Transverse colon (tissue), 4 donors: ENCODE measurements around the gene MYH15.

ENCODE experiments used
- EP300 ChIP-seq: sonication (generic); formaldehyde crosslinking; IDR thresholded peaks from one replicate; pipeline ENCODE4 v1.6.1; 2017; ENCODE audit warnings: antibody characterized with exemption, low read depth
- POLR2A ChIP-seq: fragments of 450-650 bp; IDR thresholded peaks from one replicate; pipeline ENCODE4 v1.6.1; 2016; ENCODE audit warnings: antibody characterized with exemption, mild to moderate bottlenecking, moderate library complexity
- POLR2AphosphoS5 ChIP-seq, 3 donors: sonication (generic); formaldehyde crosslinking; IDR thresholded peaks; one replicate each; pipeline ENCODE4 v1.6.1; 2016; ENCODE audit warnings: antibody characterized with exemption in 3 of 3
- TF ChIP-seq, protein P1 (sequence below), 5 experiments: fragments of 200-600 bp in 3 of 5; fragments of 450-650 bp in 2 of 5; sonication (generic) in 3 of 5; IDR thresholded peaks; 1 replicate in 2 of 5; 2 replicates in 3 of 5; pipeline ENCODE4 v1.5.1; 2016 to 2017; ENCODE audit warnings: antibody characterized with exemption in 5 of 5, inconsistent platforms in 3 of 5, mild to moderate bottlenecking in 2 of 5, moderate library complexity in 1 of 5

DNA sequence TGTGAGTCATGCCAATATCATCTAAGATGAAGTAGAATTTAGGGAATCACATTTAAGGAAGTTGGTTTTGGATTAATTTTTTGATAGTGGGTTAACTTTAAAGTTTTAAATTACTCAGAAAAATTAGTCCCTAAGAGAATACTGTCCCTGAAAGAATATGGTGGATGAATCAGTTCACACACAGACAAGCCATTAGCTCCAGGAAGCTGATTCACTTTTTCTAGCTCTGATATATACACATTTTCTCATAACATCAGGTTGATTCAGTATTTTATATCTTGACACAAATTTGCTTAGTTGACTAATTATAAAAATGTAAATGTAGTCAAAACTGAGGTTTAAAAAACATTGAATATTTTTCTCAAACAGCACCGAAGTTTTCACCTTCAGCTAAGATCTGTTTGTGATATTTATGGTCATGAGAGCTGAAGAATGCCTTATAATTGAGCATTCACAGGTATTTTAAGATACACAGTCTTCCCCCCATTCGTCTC is 55.1 kb downstream of the MYH15 start:
- TF ChIP-seq, protein P1, sequence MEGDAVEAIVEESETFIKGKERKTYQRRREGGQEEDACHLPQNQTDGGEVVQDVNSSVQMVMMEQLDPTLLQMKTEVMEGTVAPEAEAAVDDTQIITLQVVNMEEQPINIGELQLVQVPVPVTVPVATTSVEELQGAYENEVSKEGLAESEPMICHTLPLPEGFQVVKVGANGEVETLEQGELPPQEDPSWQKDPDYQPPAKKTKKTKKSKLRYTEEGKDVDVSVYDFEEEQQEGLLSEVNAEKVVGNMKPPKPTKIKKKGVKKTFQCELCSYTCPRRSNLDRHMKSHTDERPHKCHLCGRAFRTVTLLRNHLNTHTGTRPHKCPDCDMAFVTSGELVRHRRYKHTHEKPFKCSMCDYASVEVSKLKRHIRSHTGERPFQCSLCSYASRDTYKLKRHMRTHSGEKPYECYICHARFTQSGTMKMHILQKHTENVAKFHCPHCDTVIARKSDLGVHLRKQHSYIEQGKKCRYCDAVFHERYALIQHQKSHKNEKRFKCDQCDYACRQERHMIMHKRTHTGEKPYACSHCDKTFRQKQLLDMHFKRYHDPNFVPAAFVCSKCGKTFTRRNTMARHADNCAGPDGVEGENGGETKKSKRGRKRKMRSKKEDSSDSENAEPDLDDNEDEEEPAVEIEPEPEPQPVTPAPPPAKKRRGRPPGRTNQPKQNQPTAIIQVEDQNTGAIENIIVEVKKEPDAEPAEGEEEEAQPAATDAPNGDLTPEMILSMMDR (IDR thresholded peaks at IDR 0.05): no peak
- TF ChIP-seq POLR2A (no peak), POLR2AphosphoS5 (IDR thresholded peaks at IDR 0.05) (no peak), EP300 (no peak)
